Measurements from ENCODE around the gene GSK3A.

DNA sequence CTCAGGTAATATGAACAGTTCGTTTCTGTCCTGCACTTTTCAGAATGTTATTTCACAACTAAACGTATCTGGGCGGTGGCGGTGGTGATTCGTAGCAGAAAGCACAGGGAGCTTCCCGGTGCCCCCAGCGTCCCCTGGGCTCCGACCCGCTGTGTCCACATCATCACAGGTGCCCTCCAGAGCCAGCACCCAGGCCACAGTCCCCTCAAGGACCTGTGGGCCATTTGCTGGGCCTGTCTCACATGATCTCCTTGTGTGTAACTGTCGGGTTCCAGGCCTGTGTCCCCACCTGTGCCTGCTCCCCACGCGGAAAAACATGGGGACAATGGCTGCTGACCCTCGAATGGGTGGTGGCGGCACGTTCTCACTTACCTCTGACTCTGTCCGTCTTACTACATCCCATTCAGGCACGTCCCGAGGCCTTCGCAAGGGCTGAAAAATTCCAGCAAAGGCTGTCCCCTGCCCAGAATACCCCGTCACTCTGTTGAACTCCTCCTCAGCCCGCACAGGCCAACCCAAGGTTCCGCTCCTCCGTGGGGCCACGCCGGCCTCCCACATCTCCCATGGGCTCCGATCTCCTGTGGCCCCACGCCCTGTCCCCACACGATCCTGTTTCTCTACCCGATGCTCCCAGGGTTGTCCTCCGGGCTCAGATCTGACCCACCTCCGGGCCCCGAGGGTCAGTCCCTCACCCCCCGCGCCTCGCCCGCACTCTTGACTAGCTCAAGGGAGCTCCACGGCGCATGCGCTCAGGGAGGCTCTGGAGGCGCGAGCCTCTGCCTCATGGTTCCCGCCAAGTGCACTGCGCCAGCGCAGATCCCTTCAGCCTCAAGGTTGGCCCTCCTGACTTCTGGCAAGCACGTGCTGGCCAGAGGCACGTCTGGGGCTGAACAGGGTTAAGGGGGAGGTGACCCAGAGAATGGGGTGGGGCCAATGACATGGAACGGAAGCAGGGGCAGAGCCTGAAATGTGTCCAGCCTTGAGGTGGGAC lies 46.1 kb downstream of the GSK3A start:
- TF ChIP-seq, protein P1, sequence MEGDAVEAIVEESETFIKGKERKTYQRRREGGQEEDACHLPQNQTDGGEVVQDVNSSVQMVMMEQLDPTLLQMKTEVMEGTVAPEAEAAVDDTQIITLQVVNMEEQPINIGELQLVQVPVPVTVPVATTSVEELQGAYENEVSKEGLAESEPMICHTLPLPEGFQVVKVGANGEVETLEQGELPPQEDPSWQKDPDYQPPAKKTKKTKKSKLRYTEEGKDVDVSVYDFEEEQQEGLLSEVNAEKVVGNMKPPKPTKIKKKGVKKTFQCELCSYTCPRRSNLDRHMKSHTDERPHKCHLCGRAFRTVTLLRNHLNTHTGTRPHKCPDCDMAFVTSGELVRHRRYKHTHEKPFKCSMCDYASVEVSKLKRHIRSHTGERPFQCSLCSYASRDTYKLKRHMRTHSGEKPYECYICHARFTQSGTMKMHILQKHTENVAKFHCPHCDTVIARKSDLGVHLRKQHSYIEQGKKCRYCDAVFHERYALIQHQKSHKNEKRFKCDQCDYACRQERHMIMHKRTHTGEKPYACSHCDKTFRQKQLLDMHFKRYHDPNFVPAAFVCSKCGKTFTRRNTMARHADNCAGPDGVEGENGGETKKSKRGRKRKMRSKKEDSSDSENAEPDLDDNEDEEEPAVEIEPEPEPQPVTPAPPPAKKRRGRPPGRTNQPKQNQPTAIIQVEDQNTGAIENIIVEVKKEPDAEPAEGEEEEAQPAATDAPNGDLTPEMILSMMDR (IDR thresholded peaks at IDR 0.05) = no peak
- no peak for TF ChIP-seq EP300 (IDR thresholded peaks at IDR 0.05)
- TF ChIP-seq POLR2A (IDR thresholded peaks at IDR 0.05) = no peak
